ENCODE results near the gene PADI1. TPM values are rescaled to one million over a fixed set of nuclear protein-coding genes. Genes with fewer than 3 reads are reported as not detected.

PADI1 gene
- total RNA-seq, 1 experiment from 2014 or later, result not detected

DNA sequence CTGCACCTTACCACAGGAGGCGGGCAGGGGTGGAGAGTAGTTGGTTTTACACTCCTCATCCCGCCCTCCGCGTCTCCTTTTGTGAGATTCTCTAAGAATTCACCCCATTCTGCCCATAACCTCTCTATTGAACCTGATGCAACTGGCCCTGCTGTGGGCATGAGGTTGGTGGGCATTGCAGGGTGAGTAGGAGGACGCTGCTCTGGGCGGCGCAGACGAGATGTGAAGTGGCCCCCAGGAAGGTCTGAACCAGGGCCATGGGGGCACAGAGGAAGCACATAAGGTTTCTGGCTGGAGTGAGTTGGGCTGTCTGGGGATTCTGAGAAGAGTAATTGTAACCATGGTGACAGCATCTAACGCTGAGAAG is 8.8 kb downstream of the PADI1 start:
- no peak for DNase-seq (ENCODE audit: extremely low read depth, low read depth)

DNA sequence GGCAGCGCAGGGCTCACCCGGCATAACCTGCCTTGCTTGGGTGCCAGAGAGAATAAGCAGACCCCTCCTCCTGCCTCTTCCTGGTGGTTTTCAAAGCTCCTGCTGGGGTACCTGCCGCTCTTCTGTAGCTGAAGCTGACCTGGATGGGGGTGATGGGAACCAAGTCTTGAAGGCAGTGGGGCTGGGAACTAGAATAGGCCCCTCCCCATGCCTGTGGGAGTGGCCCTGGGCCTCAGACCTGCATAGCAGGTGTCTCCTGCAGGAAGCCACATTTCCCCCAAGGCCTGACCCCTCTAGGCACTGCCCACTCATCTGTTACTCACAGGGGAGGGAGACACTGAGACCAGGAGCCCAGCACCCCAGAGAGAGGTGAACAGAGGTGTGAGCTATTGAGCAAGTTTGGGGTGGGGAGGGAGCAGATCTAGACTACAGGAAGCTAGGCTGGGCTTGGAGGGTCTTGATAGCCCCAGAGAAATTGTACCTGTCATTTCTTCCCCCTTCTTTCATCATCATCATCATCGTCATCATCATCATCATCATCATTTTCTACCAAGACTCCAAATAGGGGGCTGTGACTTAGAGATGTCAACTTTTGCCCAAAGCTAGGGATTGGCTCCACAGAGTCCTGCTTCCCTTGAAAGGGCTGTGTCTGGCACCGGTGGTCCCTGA is 10.1 kb downstream of the PADI1 start:
- DNase-seq (ENCODE audit: extremely low read depth, low read depth), result no peak

DNA sequence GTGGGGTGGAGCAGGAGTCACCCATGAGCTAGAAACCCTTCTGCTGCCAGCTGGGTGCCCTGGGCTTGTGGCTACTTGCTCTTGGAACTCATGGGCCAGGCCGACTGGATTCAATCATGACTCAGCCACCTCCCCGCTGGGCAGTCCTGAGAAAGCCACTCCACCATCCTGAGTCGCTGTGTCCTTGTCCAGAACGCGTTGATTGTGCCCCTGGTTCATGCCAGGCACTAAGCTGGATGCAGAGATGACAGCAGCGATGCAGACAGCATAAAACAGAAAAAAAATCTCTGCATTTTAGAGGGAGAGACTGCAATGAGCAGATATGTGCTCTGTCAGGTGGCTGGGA is 10.6 kb downstream of the PADI1 start:
- no peak for DNase-seq (ENCODE audit: extremely low read depth, low read depth)

- DNase-seq (ENCODE audit: extremely low read depth, low read depth), result no peak
Observed at GRCh38 chr1:17216078-17216477, 11.2 kb downstream of the PADI1 start.

DNA sequence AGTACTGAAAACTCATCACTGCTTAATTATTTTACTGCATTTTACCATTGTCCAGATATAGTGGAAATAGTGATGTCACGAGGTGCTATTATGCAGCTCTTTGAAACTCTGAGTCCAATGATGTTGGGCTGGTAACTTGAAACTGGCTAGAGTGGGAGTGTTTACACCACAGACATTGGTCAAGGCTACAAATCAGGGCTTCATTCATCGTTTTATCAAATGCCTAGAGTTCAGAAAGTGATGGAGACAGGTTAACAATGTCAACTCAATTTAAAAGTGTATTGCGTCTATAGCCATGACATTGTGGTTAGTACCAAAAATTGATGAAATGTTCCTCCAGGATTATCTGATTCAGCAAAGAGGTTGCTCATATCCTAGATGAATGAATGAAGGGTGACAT is 12.7 kb downstream of the PADI1 start:
- DNase-seq (ENCODE audit: extremely low read depth, low read depth), result no peak

DNA sequence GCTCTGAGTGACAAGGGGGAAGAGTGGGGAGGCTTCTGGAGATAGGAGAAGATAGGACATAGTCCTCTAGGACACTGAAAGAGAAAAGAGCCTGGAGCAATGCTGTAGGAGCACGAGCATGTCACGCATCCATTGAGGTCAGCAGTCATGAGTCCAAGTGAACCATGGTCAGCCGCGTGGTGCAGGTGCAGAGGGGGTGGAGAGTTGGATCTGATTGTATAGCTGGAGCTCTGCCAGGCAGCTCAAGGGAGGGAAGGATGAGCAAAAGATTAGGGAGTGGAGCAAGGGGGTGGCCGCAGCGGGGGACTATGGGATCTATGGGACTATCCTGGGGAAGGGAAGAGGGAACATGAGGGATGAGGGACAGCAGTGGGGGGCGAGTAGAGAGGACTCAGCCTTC is 14.0 kb downstream of the PADI1 start:
- no peak for DNase-seq (ENCODE audit: extremely low read depth, low read depth)

- DNase-seq (ENCODE audit: extremely low read depth, low read depth), result no peak
Observed at GRCh38 chr1:17220287-17220686, 15.4 kb downstream of the PADI1 start.

GRCh38 chr1:17222557-17222956 is 17.6 kb downstream of the PADI1 start:
- no peak for DNase-seq (ENCODE audit: extremely low read depth, low read depth)

GRCh38 chr1:17224434-17224833 is 19.5 kb downstream of the PADI1 start:
- DNase-seq (ENCODE audit: extremely low read depth, low read depth), result no peak

- DNase-seq (ENCODE audit: extremely low read depth, low read depth), result no peak
Observed at GRCh38 chr1:17225140-17225539, 20.2 kb downstream of the PADI1 start.

GRCh38 chr1:17227358-17227915 is 22.5 kb downstream of the PADI1 start:
- DNase-seq (ENCODE audit: extremely low read depth, low read depth), result no peak

DNA sequence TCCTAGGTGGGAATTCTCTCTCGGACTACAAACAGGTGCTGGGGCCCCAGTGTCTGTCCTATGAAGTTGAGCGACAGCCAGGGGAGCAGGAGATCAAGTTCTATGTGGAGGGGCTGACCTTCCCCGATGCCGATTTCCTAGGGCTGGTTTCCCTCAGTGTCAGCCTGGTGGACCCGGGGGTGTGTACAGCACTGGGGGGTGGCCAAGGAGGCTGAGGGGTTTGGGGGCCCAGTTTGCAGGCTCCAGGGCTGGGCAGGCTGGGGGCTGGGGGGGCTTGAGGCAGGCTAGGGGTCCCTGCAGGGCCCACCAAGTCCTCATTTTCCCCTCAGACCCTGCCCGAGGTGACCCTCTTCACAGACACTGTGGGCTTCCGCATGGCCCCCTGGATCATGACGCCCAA is 23.7 kb downstream of the PADI1 start:
- no peak for DNase-seq (ENCODE audit: extremely low read depth, low read depth)

- DNase-seq (ENCODE audit: extremely low read depth, low read depth), result no peak
Observed at GRCh38 chr1:17229379-17229778, 24.5 kb downstream of the PADI1 start.

- no peak for DNase-seq (ENCODE audit: extremely low read depth, low read depth)
Observed at GRCh38 chr1:17230106-17230505, 25.2 kb downstream of the PADI1 start.

DNA sequence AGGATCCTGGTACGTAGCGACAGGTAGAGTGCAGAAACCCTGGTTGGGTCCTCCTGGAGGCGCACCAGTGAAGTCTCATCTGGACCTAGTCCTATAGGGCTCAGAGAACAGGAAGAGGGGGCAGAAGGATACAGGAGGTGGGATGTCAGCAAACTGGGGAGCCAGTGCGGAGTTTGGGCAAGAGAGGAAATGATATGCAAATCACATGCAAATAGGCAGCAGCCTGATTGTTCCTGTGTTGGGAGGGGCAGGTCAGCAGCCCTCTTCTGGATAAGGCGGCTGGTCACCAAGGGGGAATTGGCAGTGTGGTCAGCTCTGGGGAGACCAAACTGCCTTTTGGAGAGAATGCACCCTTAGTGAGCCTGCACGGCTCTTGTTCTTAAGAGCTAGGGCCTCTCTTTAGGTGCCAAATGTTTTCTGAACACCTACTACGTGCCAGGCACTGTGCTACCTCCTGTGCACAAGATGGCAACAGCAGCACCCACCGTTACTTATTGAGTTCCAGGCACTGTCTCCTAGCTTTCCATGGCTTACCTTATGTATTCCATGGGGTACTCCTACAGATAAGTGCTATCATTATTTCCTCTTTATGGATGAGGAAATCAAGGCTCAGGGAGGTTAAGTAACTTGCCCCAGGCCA is 25.9 kb downstream of the PADI1 start:
- DNase-seq (ENCODE audit: extremely low read depth, low read depth), result no peak

GRCh38 chr1:17232759-17233661 is 28.1 kb downstream of the PADI1 start:
- no peak for DNase-seq (ENCODE audit: extremely low read depth, low read depth)

- no peak for DNase-seq (ENCODE audit: extremely low read depth, low read depth)
Observed at GRCh38 chr1:17233675-17234320, 28.9 kb downstream of the PADI1 start.

DNA sequence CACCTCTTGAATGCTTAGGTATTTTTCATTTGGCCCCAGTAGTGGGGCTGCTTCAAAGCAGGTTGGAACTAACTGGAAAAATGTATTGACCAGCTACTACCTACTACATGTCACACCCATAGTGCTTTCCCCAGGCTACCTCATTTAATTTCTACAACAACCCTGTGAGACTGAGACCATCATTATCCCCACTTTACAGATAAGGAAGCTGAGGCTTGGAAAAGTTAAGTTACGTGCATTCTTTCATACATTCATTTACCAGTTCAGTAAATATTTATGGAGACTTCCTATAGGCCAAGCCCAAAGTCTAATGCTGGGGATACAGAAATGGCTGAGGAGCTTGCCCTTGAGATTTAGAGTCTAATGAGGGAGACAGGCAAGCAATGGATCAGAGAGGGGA is 29.5 kb downstream of the PADI1 start:
- DNase-seq (ENCODE audit: extremely low read depth, low read depth), result no peak

GRCh38 chr1:17235135-17235885 is 30.4 kb downstream of the PADI1 start:
- no peak for DNase-seq (ENCODE audit: extremely low read depth, low read depth)

Data from NCI-H460 (cell line).